HG02885 (cell line): Measurements from ENCODE around the gene ADGRG7.

Experiments used
- ATAC-seq: cut with Tn5 transposase; IDR thresholded peaks from one replicate; pipeline ENCODE4 v1.9.1; 2021; ENCODE audit warnings: mild to moderate bottlenecking; ENCODE audit not compliant: unreplicated experiment, poor library complexity

The ADGRG7 gene

GRCh38 chr3:100697172-100697571, 87.8 kb downstream of the ADGRG7 start:
- no peak for ATAC-seq

DNA sequence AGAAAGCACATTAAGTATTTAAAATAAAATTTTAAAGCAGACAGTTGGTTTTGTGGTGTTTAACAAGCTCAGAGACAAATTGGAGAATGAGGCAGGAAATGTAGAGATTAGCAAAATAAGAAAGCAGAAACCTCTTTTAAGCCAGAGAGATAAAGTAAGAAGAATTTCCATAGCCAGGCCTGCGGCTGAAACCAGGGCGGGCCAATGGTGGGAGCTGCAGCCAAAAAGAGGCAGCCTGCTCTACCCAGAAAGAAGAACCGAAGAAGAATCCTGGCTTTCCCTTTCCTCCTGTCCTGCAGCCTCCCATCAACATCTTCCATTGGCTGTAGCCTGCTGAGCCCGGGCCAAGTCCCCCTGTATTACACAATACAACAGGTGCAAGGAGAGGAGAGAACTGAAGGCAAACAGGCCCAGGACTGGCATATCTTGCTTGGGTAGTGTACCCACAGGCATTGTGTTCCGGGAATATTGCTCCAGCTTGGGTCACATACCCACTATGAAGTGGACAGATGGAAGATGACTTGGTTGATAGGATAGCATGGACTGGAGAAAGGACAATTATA, 88.4 kb downstream of the ADGRG7 start:
- ATAC-seq = no peak

- no peak for ATAC-seq
These were observed 89.3 kb downstream of the ADGRG7 start for GRCh38 chr3:100698736-100699135.

DNA sequence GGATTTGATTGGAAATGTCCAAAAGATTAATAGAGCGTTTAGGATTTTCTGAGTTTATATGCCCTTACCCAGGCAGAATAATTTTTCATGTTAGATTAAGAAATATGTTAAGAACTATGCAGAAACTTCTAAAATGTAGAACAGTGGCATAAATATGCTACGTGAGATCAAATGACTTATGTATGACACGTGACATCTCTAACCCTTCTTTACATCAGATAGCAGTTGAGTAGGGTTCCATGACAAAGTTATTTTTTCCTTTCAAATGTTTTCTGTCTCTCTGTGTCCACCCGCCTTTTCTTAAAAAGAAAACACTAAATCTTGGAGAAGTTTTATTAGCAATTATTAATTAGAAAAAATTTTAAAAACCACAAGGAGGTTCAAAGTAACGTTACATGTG, 91.3 kb downstream of the ADGRG7 start:
- no peak for ATAC-seq

DNA sequence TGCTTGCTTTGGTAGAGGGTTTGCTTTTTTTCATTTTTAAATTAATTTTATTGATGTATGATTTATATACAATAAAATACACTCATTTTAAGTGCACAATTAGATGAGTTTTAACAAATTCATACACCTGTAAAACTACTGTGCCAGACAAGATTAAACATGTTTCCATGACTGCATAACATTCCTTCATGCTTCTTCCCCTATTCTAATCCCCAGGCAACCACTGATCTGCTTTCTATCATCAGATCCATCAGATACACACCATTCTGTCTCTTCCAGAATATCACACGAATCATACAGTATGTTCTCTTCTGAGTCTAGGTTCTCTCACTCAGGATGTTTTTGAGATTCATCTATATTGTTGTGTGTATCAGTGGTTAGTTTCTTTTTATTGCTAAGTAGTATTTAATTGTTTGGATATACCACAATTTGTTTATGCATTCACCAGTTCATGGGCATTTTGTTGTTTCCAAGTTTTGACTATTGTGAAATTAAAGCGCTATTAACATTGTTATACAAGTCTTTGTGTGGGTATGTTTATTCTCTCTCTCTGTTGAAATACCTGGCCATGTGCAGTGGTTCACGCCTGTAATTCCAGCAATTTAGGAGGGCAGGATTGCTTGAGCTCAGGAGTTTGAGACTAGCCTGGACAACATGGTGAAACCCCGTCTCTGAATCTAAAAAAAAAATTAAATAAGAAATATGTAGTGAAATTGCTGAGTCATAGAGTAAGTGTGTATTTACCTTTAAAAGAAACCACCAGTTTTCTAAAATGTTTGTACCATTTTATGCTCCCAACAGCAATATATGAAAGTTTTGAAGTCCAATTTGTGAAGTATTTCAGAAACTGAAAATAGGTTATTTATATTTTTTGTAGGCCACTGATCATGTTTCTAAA, 92.9 kb downstream of the ADGRG7 start:
- no peak for ATAC-seq

- ATAC-seq = no peak
These were observed 93.6 kb downstream of the ADGRG7 start for GRCh38 chr3:100702980-100703345.

GRCh38 chr3:100703865-100704264, 94.5 kb downstream of the ADGRG7 start:
- ATAC-seq = no peak

- ATAC-seq = no peak
These were observed 97.0 kb downstream of the ADGRG7 start for GRCh38 chr3:100706365-100706764.

DNA sequence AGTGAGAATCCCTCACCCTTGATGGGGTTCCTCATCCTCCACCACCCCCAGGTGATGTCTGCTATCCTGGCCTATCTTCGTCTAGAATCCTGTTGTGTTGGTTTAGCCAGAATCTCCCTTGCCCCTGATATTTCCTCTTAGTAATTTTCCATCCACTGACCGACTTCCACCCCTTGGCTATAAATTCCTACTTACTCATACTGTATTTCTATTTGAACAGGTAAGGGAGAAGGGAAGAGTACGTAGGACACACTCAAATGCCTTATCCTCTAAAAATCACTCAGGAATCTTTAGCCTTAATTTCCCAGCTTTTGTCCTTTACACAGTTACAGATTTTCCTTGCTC, 99.2 kb downstream of the ADGRG7 start:
- no peak for ATAC-seq

DNA sequence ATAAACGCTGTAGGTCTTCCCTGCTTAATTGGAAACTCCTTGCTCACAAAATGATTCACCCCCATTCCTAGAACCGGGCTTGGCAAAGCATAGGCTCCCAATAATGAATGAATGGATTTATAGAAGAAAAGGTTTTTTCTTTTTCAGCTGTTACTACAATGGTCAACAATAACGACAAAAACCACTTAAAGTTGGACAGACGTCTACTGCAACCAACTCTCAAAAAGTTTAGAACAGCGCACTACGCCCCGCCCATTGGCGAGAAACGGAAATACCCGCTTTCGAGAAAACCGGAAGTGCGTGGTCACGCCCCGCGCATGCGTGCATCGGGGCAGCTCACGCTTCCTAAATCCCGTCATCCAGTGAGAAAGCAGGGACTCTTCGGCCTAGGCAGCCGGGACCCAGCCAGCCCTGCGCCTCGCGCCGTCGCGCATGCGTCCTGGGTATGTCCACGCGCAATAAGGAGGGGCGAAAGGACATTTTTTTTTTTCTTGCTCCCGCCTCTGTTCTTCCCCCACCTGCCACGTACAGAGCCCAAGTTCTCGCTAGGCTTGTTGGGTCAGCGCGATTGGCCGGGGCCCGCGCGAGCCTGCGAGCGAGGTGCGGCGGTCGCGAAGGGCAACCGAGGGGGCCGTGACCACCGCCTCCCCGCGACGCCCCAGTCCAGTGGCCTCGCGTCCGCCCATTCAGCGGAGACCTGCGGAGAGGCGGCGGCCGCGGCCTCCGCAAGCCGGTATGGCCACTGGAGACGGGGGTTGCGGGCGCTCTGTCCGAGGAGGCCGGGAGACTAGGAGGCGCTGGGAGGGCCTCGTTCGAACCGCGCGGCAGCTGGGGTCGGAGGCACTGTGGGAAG, 99.8 kb downstream of the ADGRG7 start, which contains the start of gene TFG:
Gene TFG (plus strand): TSS at position 506 of the 853 bp plus-strand sequence. CDS start 4,192 bp downstream, outside the sequence.
- ATAC-seq = peak; percentile 92

DNA sequence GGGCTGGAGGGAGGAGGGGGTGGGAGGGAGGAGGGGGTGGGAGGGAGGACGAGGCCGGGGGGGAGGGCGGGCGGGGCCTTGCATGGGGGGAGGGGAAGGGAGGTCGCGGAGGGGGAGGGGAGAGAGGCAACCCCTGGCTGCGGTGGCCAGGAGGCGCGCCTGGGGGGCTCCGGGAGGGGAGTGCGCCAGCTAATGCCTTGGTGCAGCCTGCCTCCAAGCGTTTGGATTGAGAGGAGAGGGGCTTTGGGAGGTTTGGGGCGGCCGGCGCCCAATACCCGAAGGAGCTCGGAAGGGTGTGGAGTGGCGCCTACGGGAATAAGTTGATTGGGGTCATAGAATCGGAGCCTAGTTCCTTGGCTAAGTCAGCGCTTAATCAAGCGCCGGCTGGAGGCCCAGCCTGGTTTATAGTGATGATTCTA, 100.5 kb downstream of the ADGRG7 start:
- peak; percentile 10 for ATAC-seq

- ATAC-seq = peak; percentile 40
These were observed 101.0 kb downstream of the ADGRG7 start for GRCh38 chr3:100710261-100710968.

DNA sequence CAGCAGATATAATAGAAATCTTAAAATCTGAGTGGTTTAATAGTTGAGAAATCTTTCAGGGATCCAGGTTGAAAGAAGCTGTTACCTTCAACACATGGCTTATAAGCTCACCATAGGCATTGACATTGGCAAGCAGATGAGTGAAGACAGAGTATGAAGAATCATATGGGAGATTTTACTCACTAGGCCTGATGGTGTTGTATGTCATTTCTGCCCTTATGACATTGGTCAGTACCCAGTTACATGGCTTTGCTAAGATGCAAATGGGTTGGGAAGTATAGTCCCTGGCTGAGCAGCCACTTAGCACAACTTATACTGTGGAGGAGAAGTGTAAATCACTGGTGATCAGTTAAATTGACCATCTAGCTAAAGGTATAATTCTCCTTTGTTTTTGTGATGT, 105.8 kb downstream of the ADGRG7 start:
- no peak for ATAC-seq

DNA sequence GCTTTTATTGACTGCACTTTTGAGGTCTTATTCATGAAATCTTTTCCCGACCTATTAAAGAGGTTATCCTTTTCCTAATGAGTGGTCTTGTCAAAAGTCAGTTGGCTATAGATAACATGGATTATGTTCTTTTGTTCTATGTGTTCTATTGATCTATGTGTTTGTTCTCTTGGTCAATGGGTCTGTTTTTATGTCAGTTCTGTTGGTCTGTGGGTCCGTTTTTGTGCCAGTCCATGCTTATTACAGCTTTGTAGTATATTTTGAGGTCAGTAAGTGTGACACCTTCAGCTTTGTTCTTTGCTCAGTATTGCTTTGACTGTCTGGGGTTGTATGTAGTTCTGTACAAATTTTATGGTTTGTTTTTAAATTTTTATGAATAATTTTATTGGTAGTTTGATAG, 107.7 kb downstream of the ADGRG7 start:
- ATAC-seq = no peak

DNA sequence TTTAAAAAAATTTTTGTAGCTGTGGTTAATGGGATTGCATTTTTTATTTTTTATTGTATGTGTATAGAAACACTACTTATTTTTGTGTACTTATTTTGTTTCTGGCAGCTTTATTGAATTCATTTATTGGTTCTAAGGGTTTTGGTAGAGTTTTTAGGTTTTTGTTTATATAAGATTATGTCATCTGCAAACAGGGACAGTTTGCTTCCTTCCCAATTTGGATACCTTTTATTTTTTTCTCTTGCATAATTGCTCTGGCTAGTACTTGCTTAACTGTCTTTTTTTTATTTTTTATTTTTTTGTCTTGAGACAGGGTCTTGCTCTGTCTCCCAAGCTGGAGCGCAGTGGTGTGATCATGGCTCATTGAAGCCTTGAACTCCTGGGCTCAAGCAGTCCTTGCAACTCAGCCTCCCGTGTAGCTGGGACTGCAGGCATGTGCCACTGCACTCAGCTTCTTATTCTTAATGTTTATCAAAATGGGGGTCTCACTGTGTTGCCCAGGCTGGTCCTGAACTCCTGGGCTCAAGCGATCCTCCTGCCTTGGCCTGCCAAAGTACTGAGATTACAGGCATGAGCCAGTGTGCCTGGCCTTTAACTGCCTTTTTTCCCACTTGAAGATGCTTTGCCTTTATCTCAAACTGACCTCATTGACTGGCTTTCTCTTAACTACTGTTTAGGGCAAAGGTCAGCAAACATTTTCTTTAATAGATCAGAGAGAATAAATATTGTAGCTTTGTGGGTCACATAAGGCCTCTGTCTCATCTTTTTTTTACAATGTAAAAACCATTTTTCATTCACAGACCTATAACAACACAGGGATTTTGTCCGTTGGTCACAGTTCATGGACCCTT, 108.5 kb downstream of the ADGRG7 start:
- ATAC-seq = no peak

GRCh38 chr3:100719136-100719535, 109.7 kb downstream of the ADGRG7 start:
- no peak for ATAC-seq

GRCh38 chr3:100720426-100720825, 111.0 kb downstream of the ADGRG7 start:
- no peak for ATAC-seq

DNA sequence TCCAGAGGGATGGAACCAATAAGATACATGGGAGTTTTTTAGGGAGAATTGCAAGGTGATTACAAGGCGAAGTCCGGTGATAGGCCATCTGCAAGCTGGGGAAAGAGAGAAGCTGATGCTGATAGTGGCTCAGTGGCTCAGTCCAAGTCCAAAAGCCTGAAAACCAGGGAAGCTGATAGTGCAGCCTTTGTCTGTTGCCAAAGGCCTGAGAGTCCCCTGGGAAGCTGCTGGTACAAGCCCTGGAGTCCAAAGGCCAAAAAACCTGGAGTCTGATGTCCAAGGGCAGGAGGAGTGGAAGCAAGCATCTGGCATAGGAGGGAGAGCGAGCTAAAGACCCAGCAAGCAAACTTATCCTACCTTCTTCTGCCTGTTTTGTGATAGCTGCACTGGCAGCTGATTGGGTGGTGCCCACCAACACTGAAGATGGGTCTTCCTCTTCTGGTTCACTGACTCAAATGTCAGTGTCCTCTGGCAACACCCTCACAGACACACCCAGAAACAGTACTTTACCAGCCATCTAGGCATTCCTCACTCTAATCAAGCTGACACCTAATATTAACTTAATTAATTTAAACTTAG, 116.6 kb downstream of the ADGRG7 start:
- no peak for ATAC-seq

GRCh38 chr3:100726706-100727105, 117.3 kb downstream of the ADGRG7 start:
- ATAC-seq = no peak
